Spleen (tissue), 11 donors: Measurements from ENCODE around the gene INSR. TPM values are rescaled to one million over a fixed set of nuclear protein-coding genes. Genes with fewer than 3 reads are reported as not detected.

Experiments used
- DNase-seq: peaks from one replicate; pipeline ENCODE4 v3.0.0-alpha.2; 2020
- H3K27ac ChIP-seq, 8 donors: fragments of 200-600 bp; sonication (generic) in 7 of 8; 1 replicate in 4 of 8; 2 replicates in 4 of 8; pipeline versions ENCODE4 v1.5.0 to v1.8.0; 2016 to 2021; ENCODE audit warnings: inconsistent platforms in 4 of 8, mild to moderate bottlenecking in 4 of 8, moderate library complexity in 1 of 8
- H3K27me3 ChIP-seq, 7 donors: fragments of 200-600 bp; sonication (generic) in 6 of 7; replicated peaks in 1 of 7; 1 replicate in 4 of 7; 2 replicates in 3 of 7; pipeline versions ENCODE4 v1.5.0 to v1.8.0; 2016 to 2021; ENCODE audit warnings: inconsistent platforms in 3 of 7, mild to moderate bottlenecking in 1 of 7
- H3K36me3 ChIP-seq, 6 donors: fragments of 200-600 bp; sonication (generic) in 5 of 6; 1 replicate in 4 of 6; 2 replicates in 2 of 6; pipeline versions ENCODE4 v1.5.0 to v1.8.0; 2016 to 2021; ENCODE audit warnings: inconsistent platforms in 2 of 6
- H3K4me1 ChIP-seq, 6 donors: fragments of 200-600 bp; sonication (generic) in 5 of 6; 1 replicate in 3 of 6; 2 replicates in 3 of 6; pipeline versions ENCODE4 v1.5.0 to v1.8.0; 2016 to 2021; ENCODE audit warnings: inconsistent platforms in 3 of 6
- H3K4me3 ChIP-seq, 8 donors: fragments of 200-600 bp; sonication (generic) in 7 of 8; 1 replicate in 4 of 8; 2 replicates in 4 of 8; pipeline versions ENCODE4 v1.5.0 to v1.8.0; 2016 to 2021; ENCODE audit warnings: inconsistent platforms in 4 of 8, mild to moderate bottlenecking in 4 of 8, moderate library complexity in 2 of 8
- H3K9me3 ChIP-seq, 8 donors: fragments of 200-600 bp; sonication (generic) in 7 of 8; 1 replicate in 4 of 8; 2 replicates in 4 of 8; pipeline versions ENCODE4 v1.5.0 to v1.8.0; 2016 to 2021; ENCODE audit warnings: inconsistent platforms in 4 of 8
- POLR2A ChIP-seq, 3 donors: fragments of 450-650 bp; IDR thresholded peaks; one replicate each; pipeline ENCODE4 v1.5.1; 2017; ENCODE audit warnings: antibody characterized with exemption in 3 of 3, mild to moderate bottlenecking in 1 of 3
- POLR2AphosphoS5 ChIP-seq, 3 donors: sonication (generic); formaldehyde crosslinking; IDR thresholded peaks; one replicate each; pipeline ENCODE4 v1.5.1; 2017; ENCODE audit warnings: antibody characterized with exemption in 3 of 3
- WGBS, 5 donors: extraction: QIAGEN DNeasy Blood & Tissue Kit in 3 of 5; methylation state at CpG; one replicate each; pipeline versions ENCODE4 v1.1.5 to v1.1.7; 2013 to 2018; 5-methylcytosine and 5-hydroxymethylcytosine counted together
- intact Hi-C: fragments of 100-400 bp; cut with DNase I; formaldehyde crosslinking; loops from one replicate; pipeline ENCODE4 v1.15.0; 2023; ENCODE audit warnings: low total_unique reads
- polyA plus RNA-seq, 3 donors: library from polyadenylated mRNA; stranded (reverse); fragments of 200-250 nt; gene quantifications; one replicate each; pipeline ENCODE4 v1.2.1, GENCODE V29; 2013
- total RNA-seq, 7 donors: library from RNA; depleted of rRNA in 3 of 7; stranded (reverse); fragments of >200 nt in 3 of 7; fragmentation: NEBNext Ultra II Directional in 4 of 7; extraction: Animal tissue kit (Norgen Biotek cat#: 25700) in 4 of 7; gene quantifications; one replicate each; pipeline versions ENCODE4 v1.1.0 to v1.2.1, GENCODE V29; 2016 to 2021
- TF ChIP-seq, protein P1 (sequence below), 11 experiments: fragments of 200-600 bp in 7 of 11; fragments of 450-650 bp in 4 of 11; sonication (generic) in 4 of 11; IDR thresholded peaks in 8 of 11; conservative IDR thresholded peaks in 3 of 11; 1 replicate in 7 of 11; 2 replicates in 4 of 11; pipeline versions ENCODE4 v1.4.0 to v1.8.0; 2016 to 2021; ENCODE audit warnings: antibody characterized with exemption in 11 of 11, inconsistent platforms in 4 of 11, mild to moderate bottlenecking in 1 of 11
- donor health status: healthy with polysubstance abuse.
- donor health status: DM: no; HTN: no; CAD: no; lungs with moderate emphysema.
- donor health status: DM: no; HTN: no; CAD: no.
- donor health status: Bipolar disorder and iron deficiency.
- donor health status: healthy.
- donor health status: DM: no; HTN: no; CAD: no.
- donor health status: DM: yes; HTN: yes; CAD: no.

INSR gene
- total and polyA plus RNA-seq, 10 donors, result 7.6 to 467 (median 228) TPM

DNA sequence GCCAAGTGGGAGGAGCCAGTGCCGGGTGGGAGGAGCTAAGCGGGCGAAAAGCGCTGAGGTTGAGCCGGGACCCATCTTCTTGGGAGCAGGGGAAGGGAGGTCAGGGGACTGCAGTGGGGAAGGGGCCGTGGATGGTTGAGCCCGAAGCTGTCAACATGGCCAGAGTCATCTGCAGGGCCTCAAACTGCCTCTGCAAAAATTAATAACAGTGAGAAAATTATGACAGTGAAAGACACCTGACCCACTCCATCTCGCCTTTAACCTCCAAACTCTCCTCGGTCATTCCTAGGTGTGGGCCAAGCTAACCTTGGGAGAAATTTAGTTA is 194.7 kb downstream of the INSR start:
- peak overlapping the region; percentile 46 to 70 (median 58) for H3K4me3 ChIP-seq
- no peaks in the 10 kb centered on the region for H3K27me3 ChIP-seq
- H3K4me1 ChIP-seq, result peaks cover 4 to 30% (median 20%) of the 10 kb centered on the region in 6 donors
- intact Hi-C loops, result no loop called here
- TF ChIP-seq, protein P1, sequence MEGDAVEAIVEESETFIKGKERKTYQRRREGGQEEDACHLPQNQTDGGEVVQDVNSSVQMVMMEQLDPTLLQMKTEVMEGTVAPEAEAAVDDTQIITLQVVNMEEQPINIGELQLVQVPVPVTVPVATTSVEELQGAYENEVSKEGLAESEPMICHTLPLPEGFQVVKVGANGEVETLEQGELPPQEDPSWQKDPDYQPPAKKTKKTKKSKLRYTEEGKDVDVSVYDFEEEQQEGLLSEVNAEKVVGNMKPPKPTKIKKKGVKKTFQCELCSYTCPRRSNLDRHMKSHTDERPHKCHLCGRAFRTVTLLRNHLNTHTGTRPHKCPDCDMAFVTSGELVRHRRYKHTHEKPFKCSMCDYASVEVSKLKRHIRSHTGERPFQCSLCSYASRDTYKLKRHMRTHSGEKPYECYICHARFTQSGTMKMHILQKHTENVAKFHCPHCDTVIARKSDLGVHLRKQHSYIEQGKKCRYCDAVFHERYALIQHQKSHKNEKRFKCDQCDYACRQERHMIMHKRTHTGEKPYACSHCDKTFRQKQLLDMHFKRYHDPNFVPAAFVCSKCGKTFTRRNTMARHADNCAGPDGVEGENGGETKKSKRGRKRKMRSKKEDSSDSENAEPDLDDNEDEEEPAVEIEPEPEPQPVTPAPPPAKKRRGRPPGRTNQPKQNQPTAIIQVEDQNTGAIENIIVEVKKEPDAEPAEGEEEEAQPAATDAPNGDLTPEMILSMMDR (IDR thresholded peaks at IDR 0.05 in 8 of 11, conservative IDR thresholded peaks at IDR 0.05 in 3 of 11), result no peak
- no peak for TF ChIP-seq POLR2A (IDR thresholded peaks at IDR 0.05)
- no peak for TF ChIP-seq POLR2AphosphoS5 (IDR thresholded peaks at IDR 0.05)
- H3K27ac ChIP-seq, result peak overlapping the region; percentile 91 to 97 (median 95)
- peaks cover 7 to 39% (median 35%) of the 10 kb centered on the region in 8 donors for H3K9me3 ChIP-seq
- peaks cover 0 to 5% (median 0%) of the 10 kb centered on the region in 6 donors for H3K36me3 ChIP-seq
- 9 to 14% (median 12%) methylated on average over 9 of the region's 9 CpGs for WGBS, 5 donors
- DNase-seq, result no peak

DNA sequence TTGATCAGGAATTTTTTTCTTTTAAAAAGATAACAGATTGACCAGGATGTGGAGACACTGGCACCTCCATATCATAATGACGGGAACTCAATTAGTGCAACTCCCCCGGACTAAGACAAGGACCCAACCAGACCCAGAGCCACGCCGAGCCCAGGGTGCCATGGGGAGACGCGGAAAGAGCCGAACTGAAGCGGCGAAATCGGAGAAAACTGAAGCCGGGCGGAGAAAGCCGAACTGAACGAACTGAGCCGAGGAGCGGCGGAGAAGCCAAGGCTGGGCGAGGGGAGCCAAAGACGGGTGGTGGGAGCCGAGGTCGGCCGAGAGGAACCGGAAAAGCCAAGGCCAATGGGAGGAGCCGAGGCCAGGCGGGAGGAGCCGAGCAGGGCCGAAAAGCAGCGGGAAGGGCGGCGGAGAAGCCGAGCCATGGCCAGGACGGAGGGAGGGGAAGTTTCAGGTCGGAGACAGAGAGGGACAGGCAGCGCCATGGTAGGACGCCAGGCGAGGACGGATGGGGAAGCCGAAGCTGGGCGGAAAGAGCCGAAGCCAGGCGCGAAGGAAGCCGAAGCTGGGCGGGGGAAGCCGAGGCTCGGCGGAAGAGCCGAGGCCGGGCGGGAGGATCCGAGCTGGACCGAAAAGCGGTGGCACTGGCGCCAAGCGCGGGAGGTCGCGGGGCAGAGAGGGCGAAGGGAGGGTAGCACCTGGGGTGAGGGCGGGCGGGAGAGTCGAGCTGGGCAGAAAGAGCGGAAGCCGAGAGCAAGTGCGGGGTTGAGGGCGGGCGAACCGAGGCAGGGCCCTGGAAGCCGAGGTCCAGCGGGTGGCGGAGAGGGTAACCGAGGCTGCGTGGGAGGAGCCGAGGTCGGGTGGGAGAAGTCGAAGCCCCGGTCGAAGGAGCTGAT is 195.3 kb downstream of the INSR start:
- intact Hi-C loops, result no loop called here
- Histone ChIP-seq H3K4me3 (peak overlapping the region; percentile 46 to 70 (median 58)), H3K4me1 (peaks cover 4 to 30% (median 20%) of the 10 kb centered on the region in 6 donors), H3K9me3 (peaks cover 8 to 45% (median 42%) of the 10 kb centered on the region in 8 donors), H3K27ac (peak overlapping the region; percentile 91 to 97 (median 95)), H3K27me3 (no peaks in the 10 kb centered on the region), H3K36me3 (peaks cover 0 to 5% (median 0%) of the 10 kb centered on the region in 6 donors)
- peak in 1 of 3 donors; percentile 48 for TF ChIP-seq POLR2A (IDR thresholded peaks at IDR 0.05)
- TF ChIP-seq, protein P1 (IDR thresholded peaks at IDR 0.05 in 8 of 11, conservative IDR thresholded peaks at IDR 0.05 in 3 of 11), result peak in 1 of 11 experiments; percentile 22
- TF ChIP-seq POLR2AphosphoS5 (IDR thresholded peaks at IDR 0.05), result peak; percentile 90 to 94 (median 91)
- peak; percentile 97 for DNase-seq
- WGBS, 5 donors, result 0 to 1% (median 0%) methylated on average over 77 to 78 of the region's 78 CpGs

DNA sequence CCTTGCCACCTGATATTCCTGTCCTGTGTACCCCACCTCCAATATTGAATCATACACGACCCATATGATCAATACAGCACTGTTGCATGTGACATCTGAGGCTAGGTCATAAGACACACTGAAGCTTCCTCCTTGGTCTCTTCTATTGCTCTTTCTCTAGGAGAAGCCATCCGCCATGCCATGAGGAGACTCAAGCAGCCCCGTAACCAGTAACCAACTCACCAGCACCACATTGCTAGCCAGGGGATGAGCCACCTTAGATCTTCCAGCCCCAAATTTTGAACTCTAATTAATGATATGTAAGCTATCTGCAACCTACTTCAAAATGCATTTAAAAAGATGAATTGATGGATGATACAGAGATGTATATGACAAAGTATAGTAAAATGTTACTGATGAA is 196.1 kb downstream of the INSR start:
- no peak for TF ChIP-seq POLR2A (IDR thresholded peaks at IDR 0.05)
- no peak for TF ChIP-seq POLR2AphosphoS5 (IDR thresholded peaks at IDR 0.05)
- TF ChIP-seq, protein P1 (IDR thresholded peaks at IDR 0.05 in 8 of 11, conservative IDR thresholded peaks at IDR 0.05 in 3 of 11), result no peak
- Histone ChIP-seq H3K4me1 (peaks cover 4 to 30% (median 20%) of the 10 kb centered on the region in 6 donors), H3K27me3 (no peaks in the 10 kb centered on the region), H3K27ac (peak overlapping the region in 7 of 8 donors; percentile 91 to 97 (median 95)), H3K9me3 (peaks cover 8 to 53% (median 50%) of the 10 kb centered on the region in 8 donors), H3K36me3 (peaks cover 0 to 5% (median 0%) of the 10 kb centered on the region in 6 donors), H3K4me3 (peak overlapping the region in 2 of 8 donors; percentile 57 to 70)
- DNase-seq, result no peak
- WGBS, 5 donors, result 93 to 98% (median 96%) methylated on average over 3 of the region's 3 CpGs
- intact Hi-C loops, result no loop called here

DNA sequence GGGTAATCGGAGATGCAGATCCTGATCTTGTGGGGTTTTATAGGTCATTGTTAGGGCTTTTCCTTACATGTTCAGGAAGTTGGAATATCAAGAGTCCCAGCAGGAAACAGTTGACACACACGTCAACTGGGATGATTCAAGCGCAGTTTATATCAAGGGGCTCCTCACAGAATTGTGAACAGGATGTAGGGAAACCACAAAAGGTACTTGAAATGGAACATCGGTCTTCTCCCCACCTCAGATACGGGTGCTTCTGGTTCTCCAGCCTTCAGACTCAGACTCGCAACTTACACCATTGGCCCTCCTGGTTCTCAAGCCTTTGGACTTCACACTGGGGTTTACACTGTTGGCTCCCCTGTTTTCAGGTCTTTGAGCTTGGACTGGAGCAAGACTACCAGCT is 205.2 kb downstream of the INSR start:
- peaks cover 32 to 100% (median 100%) of the 10 kb centered on the region in 8 donors for H3K9me3 ChIP-seq
- intact Hi-C loops, result no loop called here
- DNase-seq, result no peak
- no peaks in the 10 kb centered on the region for H3K4me1 ChIP-seq
- 69 to 86% (median 79%) methylated on average over 6 of the region's 6 CpGs for WGBS, 5 donors
- no peak for TF ChIP-seq POLR2A (IDR thresholded peaks at IDR 0.05)
- TF ChIP-seq, protein P1 (IDR thresholded peaks at IDR 0.05 in 8 of 11, conservative IDR thresholded peaks at IDR 0.05 in 3 of 11), result no peak
- no peak overlapping the region for H3K27ac ChIP-seq
- peaks cover 7 to 57% (median 14%) of the 10 kb centered on the region in 6 donors for H3K36me3 ChIP-seq
- no peak overlapping the region for H3K4me3 ChIP-seq
- no peaks in the 10 kb centered on the region for H3K27me3 ChIP-seq
